ENCODE measurements around the gene ATP12A.
A peak's percentile ranks its signal among the peaks of the same experiment; 100 is the strongest.

ATP12A gene

GRCh38 chr13:24742977-24743376 is 62.8 kb downstream of the ATP12A start:
- TF ChIP-seq CTCF (IDR thresholded peaks at IDR 0.05; ENCODE audit: low read length, missing control alignments) = no peak
- H3K4me3 ChIP-seq (replicated peaks; ENCODE audit: low read depth, low read length) = no peak overlapping the region
- no peak for DNase-seq (ENCODE audit: low read depth)

GRCh38 chr13:24744247-24744646 is 64.0 kb downstream of the ATP12A start:
- no peak for DNase-seq (ENCODE audit: low read depth)
- H3K4me3 ChIP-seq (replicated peaks; ENCODE audit: low read depth, low read length) = no peak overlapping the region
- no peak for TF ChIP-seq CTCF (IDR thresholded peaks at IDR 0.05; ENCODE audit: low read length, missing control alignments)

GRCh38 chr13:24745516-24745860 is 65.3 kb downstream of the ATP12A start:
- no peak overlapping the region for H3K4me3 ChIP-seq (replicated peaks; ENCODE audit: low read depth, low read length)
- TF ChIP-seq CTCF (IDR thresholded peaks at IDR 0.05; ENCODE audit: low read length, missing control alignments) = no peak
- no peak for DNase-seq (ENCODE audit: low read depth)

- DNase-seq (ENCODE audit: low read depth) = no peak
- TF ChIP-seq CTCF (IDR thresholded peaks at IDR 0.05; ENCODE audit: low read length, missing control alignments) = no peak
- H3K4me3 ChIP-seq (replicated peaks; ENCODE audit: low read depth, low read length) = no peak overlapping the region
These were observed 65.8 kb downstream of the ATP12A start for GRCh38 chr13:24745861-24746617.

- no peak overlapping the region for H3K4me3 ChIP-seq (replicated peaks; ENCODE audit: low read depth, low read length)
These were observed 66.5 kb downstream of the ATP12A start for GRCh38 chr13:24746618-24747247.

GRCh38 chr13:24747248-24748060 is 67.2 kb downstream of the ATP12A start:
- H3K4me3 ChIP-seq (replicated peaks; ENCODE audit: low read depth, low read length) = peak overlapping the region; percentile 27

More at GRCh38 chr13:24746618-24747247, 66.5 kb downstream of the ATP12A start:
- TF ChIP-seq CTCF (IDR thresholded peaks at IDR 0.05; ENCODE audit: low read length, missing control alignments) = peak; percentile 7
- DNase-seq (ENCODE audit: low read depth) = no peak

More at GRCh38 chr13:24747248-24748060, 67.2 kb downstream of the ATP12A start:
- TF ChIP-seq CTCF (IDR thresholded peaks at IDR 0.05; ENCODE audit: low read length, missing control alignments) = no peak
- DNase-seq (ENCODE audit: low read depth) = no peak
